ENCODE data around the gene SERPINE1.

The SERPINE1 gene

GRCh38 chr7:101172854-101173751, 46.2 kb downstream of the SERPINE1 start:
- TF ChIP-seq CTCF (conservative IDR thresholded peaks at IDR 0.05; ENCODE audit: low read depth, low read length): no peak
- DNase-seq (ENCODE audit: low read depth): peak; percentile 77
- H3K4me3 ChIP-seq (ENCODE audit: low read depth, low read length): peak overlapping the region; percentile 32

- H3K4me3 ChIP-seq (ENCODE audit: low read depth, low read length): no peak overlapping the region
- no peak for TF ChIP-seq CTCF (conservative IDR thresholded peaks at IDR 0.05; ENCODE audit: low read depth, low read length)
- DNase-seq (ENCODE audit: low read depth): peak; percentile 51
These were observed 46.9 kb downstream of the SERPINE1 start for GRCh38 chr7:101173752-101174244.

- H3K4me3 ChIP-seq (ENCODE audit: low read depth, low read length): no peak overlapping the region
- TF ChIP-seq CTCF (conservative IDR thresholded peaks at IDR 0.05; ENCODE audit: low read depth, low read length): no peak
- DNase-seq (ENCODE audit: low read depth): no peak
These were observed 47.5 kb downstream of the SERPINE1 start for GRCh38 chr7:101174322-101174854.

- no peak for DNase-seq (ENCODE audit: low read depth)
- TF ChIP-seq CTCF (conservative IDR thresholded peaks at IDR 0.05; ENCODE audit: low read depth, low read length): no peak
- H3K4me3 ChIP-seq (ENCODE audit: low read depth, low read length): no peak overlapping the region
These were observed 48.8 kb downstream of the SERPINE1 start for GRCh38 chr7:101175664-101176063.

GRCh38 chr7:101177644-101178043, 50.7 kb downstream of the SERPINE1 start:
- H3K4me3 ChIP-seq (ENCODE audit: low read depth, low read length): no peak overlapping the region
- DNase-seq (ENCODE audit: low read depth): no peak
- no peak for TF ChIP-seq CTCF (conservative IDR thresholded peaks at IDR 0.05; ENCODE audit: low read depth, low read length)

GRCh38 chr7:101179117-101179516, 52.2 kb downstream of the SERPINE1 start:
- no peak overlapping the region for H3K4me3 ChIP-seq (ENCODE audit: low read depth, low read length)
- DNase-seq (ENCODE audit: low read depth): no peak
- no peak for TF ChIP-seq CTCF (conservative IDR thresholded peaks at IDR 0.05; ENCODE audit: low read depth, low read length)
